SIG-M5 treated with dmso at 0.1 percent for 504 hours (cell line): ENCODE measurements around the gene ZNF486.
"Not testable (repeated sequence)": the region's sequence is repeated elsewhere in the genome, so short reads cannot be mapped to it uniquely, and the experiment has no call there.

Experiments
- DNase-seq: peaks from one replicate; lab custom pipeline; 2025; ENCODE audit not compliant: unreplicated experiment; lab: John Stamatoyannopoulos, UW

The ZNF486 gene

GRCh38 chr19:20167020-20167644 is at the start of gene ZNF486:
TSS of gene ZNF486 (plus strand) at chr19:20167214. CDS start at chr19:20167331, 117 bp downstream.
- DNase-seq, result no peak

DNA sequence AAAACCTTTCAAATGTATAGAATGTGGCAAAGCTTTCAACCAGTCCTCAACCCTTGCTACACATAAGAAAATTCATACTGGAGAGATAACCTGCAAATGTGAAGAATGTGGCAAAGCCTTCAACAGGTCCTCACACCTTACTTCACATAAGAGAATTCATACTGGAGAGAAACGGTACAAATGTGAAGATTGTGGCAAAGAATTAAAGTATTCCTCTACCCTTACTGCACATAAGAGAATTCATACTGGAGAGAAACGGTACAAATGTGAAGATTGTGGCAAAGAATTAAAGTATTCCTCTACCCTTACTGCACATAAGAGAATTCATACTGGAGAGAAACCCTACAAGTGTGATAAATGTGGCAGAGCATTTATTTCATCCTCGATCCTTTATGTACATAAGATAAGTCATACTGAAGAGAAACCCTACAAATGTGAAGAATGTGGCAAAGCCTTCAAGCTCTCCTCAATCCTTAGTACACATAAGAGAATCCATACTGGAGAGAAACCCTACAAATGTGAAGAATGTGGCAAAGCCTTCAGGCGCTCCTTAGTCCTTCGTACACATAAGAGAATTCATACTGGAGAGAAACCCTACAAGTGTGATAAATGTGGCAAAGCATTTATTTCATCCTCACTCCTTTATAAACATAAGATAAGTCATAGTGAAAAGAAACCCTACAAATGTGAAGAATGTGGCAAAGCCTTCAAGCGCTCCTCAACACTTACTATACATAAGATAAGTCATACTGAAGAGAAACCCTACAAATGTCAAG is 48.8 kb upstream of the ZNF486 start:
- DNase-seq, result not testable (repeated sequence)

GRCh38 chr19:20124879-20125278 is 42.1 kb upstream of the ZNF486 start:
- no peak for DNase-seq

- DNase-seq, result not testable (repeated sequence)
Measured at GRCh38 chr19:20132933-20133332, 34.1 kb upstream of the ZNF486 start.

- not testable (repeated sequence) for DNase-seq
Measured at GRCh38 chr19:20137714-20138113, 29.3 kb upstream of the ZNF486 start.

GRCh38 chr19:20151617-20152145 is 15.3 kb upstream of the ZNF486 start:
- no peak for DNase-seq

- not testable (repeated sequence) for DNase-seq
Measured at GRCh38 chr19:20152506-20152905, 14.5 kb upstream of the ZNF486 start.

DNA sequence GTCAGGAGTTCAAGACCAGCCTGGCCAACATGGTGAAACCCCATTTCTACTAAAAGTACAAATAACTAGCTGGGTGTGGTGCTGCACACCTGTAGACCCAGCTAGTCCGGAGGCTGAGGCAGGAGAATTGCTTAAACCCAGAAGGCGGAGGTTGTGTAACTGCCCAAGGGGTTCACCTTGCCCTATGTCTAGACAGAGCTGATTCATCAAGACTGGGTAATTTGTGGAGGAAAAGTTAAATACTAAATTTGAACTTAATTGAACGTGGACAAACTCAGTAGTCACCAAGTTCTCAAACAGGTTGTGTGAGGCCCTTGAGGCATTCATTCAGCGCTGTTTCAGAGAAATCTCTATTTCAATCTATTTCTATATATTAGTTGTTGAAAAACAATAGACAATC is 13.7 kb upstream of the ZNF486 start:
- no peak for DNase-seq

DNA sequence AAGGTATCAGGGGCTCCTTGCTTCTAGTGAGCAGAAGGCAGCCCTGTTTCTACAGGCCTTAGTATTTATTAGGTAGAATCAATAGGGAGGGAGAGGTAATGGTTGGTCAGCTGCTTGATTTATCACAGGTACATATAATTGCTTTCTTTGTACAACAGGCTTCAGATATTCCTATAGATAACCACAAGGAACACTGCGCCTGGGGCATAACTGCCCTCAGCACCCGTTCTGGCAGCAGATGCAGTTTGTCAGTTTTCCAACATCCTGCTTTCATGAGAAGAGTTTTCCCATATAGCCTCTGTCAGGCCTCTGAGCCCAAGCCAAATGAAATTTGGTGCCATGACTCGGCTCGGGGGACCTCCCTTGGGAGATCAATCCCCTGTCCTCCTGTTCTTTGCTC is 12.4 kb upstream of the ZNF486 start:
- no peak for DNase-seq

GRCh38 chr19:20162821-20163220 is 4.2 kb upstream of the ZNF486 start:
- no peak for DNase-seq

GRCh38 chr19:20164456-20164855 is 2.6 kb upstream of the ZNF486 start:
- no peak for DNase-seq

DNA sequence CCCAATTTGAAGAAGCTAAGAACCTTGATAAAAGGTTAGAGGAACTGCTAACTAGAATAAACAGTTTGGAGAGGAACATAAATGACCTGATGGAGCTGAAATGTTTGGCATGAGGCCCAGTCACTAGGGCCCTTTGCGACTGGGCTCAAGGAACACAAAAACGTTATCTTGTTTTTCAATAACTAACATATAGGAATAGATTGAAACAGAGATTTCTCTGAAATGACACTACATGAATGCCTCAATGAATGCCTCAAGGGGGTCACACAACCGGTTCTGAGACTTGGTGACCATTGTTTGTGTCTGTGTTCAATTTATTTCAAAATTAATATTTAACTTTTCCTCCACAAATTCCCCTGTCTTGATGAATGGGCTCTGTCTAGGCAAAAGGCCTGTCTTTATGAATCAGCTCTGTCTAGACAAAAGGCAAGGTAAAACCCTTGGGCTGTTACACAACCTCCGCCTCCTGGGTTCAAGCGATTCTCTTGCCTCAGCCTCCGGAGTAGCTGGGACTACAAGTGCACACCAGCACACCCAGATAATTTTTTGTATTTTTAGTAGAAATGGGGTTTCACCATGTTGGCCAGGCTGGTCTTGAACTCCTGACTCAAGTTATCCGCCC is 932 bp upstream of the ZNF486 start:
- DNase-seq, result no peak

DNA sequence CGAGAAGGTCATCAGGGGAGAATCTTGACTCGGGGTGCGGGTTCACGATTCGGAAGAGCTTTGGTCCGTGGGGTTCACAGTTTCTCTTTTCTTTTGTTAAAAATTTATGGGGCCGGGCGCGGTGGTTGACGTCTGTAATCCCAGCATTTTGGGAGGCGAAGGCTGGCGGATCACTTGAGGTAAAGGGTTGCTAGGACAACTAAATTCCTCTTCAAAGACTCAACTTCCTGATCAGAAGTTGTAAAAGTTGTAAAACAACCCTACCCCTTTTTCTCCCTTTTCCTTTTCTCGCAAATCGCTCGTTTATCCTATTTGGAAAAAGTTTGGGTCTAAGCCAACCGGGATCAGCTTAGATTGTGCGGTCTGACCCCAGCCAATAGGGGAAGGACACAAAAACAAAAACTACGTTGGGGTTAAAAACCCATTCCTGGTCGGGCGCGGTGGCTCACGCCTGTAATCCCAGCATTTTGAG is 673 bp downstream of the ZNF486 start:
- DNase-seq, result no peak

GRCh38 chr19:20171285-20171684 is 4.3 kb downstream of the ZNF486 start:
- no peak for DNase-seq

DNA sequence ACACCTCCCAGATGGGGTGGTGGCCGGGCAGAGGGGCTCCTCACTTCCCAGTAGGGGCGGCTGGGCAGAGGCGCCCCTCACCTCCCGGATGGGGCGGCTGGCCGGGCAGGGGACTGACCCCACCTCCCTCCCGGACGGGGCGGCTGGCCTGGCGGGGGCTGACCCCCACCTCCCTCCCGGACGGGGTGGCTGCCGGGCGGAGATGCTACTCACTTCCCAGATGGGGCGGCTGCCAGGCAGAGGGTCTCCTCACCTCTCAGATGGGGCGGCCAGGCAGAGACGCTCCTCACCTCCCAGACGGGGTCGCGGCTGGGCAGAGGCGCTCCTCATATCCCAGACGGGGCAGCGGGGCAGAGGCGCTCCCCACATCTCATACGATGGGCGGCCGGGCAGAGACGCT is 8.8 kb downstream of the ZNF486 start:
- DNase-seq, result not testable (repeated sequence)

DNA sequence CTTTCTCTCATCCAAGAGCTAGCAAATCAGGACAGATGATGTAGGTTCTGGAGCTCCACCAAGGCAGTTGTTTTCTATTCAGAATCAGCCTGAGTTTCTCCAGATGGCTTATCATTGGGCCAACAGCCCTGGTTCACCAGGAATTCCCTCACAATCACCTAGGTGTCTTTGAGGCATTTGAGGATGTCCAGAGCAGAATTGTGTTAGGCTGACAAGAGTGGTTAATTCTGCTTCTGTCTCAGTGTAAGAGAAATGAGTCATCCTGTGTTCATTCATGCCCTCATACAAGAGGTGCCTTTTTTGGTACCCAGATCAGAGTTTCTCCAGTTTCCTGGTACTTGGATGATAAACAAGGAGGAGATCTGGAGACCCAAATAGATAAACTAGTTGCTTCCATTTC is 12.9 kb downstream of the ZNF486 start:
- not testable (repeated sequence) for DNase-seq

DNA sequence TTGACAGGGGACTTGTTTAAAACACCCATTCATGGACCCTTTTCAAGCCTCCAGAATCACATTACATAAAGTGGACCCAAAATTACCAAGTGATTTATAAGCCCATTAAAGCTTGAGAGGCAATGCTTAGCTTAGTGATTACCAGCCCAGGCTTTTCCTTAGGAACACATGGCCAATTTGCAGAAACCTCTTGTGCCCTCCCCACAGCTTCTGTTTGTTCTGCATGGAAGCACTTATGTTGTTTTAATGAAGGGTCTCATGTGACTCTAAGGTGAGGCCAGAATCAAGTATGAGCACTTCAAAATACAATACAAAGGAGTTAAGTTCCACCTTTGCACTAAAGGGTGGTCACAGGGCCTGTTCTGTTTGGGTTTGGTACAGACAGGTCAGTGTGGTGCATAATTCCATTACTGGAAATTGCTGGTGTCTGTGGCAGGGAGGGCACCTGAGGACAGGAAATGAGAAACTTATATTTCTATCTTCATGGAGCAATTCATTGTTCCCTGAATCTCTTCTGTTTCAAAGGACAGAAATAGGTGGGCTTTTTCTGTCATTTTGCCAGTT is 15.3 kb downstream of the ZNF486 start:
- DNase-seq, result no peak

DNA sequence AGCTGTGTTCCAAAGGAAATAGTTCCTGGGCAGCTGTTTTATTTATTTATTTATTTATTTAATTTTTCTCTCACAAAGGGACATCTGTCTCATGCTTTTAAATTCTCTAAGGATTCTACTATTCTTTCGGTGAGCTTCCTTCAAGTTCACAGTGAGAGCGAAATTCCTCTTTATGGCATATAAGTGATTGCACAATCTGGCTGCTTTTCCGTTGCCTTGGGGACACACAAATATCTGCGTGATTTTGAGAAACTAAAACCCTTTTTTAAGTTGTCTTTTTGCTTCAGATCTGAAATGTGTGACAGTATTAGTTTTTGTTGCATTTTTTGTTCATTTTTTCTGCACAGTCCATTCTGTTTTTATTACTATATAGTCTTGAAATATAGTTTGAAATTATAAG is 19.2 kb downstream of the ZNF486 start:
- no peak for DNase-seq

GRCh38 chr19:20197747-20198146 is 30.7 kb downstream of the ZNF486 start:
- no peak for DNase-seq

GRCh38 chr19:20209051-20209450 is 42.0 kb downstream of the ZNF486 start:
- no peak for DNase-seq

DNA sequence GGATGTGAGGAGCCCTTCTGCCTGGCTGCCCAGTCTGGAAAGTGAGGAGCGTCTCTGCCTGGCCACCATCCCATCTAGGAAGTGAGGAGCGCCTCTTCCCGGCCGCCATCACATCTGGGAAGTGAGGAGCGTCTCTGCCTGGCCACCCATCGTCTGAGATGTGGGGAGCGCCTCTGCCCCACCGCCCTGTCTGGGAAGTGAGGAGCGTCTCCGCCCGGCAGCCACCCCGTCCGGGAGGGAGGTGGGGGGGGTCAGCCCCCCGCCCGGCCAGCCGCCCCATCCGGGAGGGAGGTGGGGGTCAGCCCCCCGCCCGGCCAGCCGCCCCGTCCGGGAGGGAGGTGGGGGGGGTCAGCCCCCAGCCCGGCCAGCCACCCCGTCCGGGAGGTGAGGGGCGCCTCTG is 47.4 kb downstream of the ZNF486 start:
- DNase-seq, result not testable (repeated sequence)
